Measurements from ENCODE around the gene TIGD3. TPM values are rescaled to one million over a fixed set of nuclear protein-coding genes. Genes with fewer than 3 reads are reported as not detected.

TIGD3 gene
- total RNA-seq, 2 donors from 2014 or later: 0.95 to 1.5 TPM

GRCh38 chr11:65384301-65384889, 29.8 kb downstream of the TIGD3 start:
- peaks cover 28% of the 10 kb centered on the region for H3K4me1 Mint-ChIP-seq
- peak overlapping the region; percentile 89 for H3K4me3 Mint-ChIP-seq
- no peaks in the 10 kb centered on the region for H3K27me3 Mint-ChIP-seq
- ATAC-seq (replicated peaks): no peak
- peak overlapping the region; percentile 94 for H3K27ac Mint-ChIP-seq
- H3K9me3 Mint-ChIP-seq: no peaks in the 10 kb centered on the region
- H3K36me3 Mint-ChIP-seq (ENCODE audit: low read depth): peaks cover 27% of the 10 kb centered on the region

GRCh38 chr11:65386307-65387140, 32.0 kb downstream of the TIGD3 start, which contains the start of gene FRMD8:
TSS of gene FRMD8 (plus strand) at chr11:65386637. CDS start at chr11:65387037, 400 bp downstream.
- Mint-ChIP-seq H3K27me3 (no peaks in the 10 kb centered on the region), H3K9me3 (no peaks in the 10 kb centered on the region), H3K27ac (peak within 1 kb of the TSS; percentile 94), H3K4me3 (peak within 1 kb of the TSS; percentile 89), H3K36me3 (ENCODE audit: low read depth) (peaks cover 40% of the 10 kb centered on the region), H3K4me1 (peaks cover 28% of the 10 kb centered on the region)
- peak; percentile 39 for ATAC-seq (replicated peaks)

GRCh38 chr11:65388731-65389130, 34.2 kb downstream of the TIGD3 start:
- no peaks in the 10 kb centered on the region for H3K27me3 Mint-ChIP-seq
- peaks cover 30% of the 10 kb centered on the region for H3K4me1 Mint-ChIP-seq
- H3K27ac Mint-ChIP-seq: peak overlapping the region; percentile 83
- no peaks in the 10 kb centered on the region for H3K9me3 Mint-ChIP-seq
- peak overlapping the region; percentile 89 for H3K4me3 Mint-ChIP-seq
- no peak for ATAC-seq (replicated peaks)
- H3K36me3 Mint-ChIP-seq (ENCODE audit: low read depth): peaks cover 57% of the 10 kb centered on the region

GRCh38 chr11:65389294-65389980, 34.9 kb downstream of the TIGD3 start:
- ATAC-seq (replicated peaks): no peak
- Mint-ChIP-seq H3K9me3 (no peaks in the 10 kb centered on the region), H3K36me3 (ENCODE audit: low read depth) (peaks cover 57% of the 10 kb centered on the region), H3K4me1 (peaks cover 23% of the 10 kb centered on the region), H3K27me3 (no peaks in the 10 kb centered on the region), H3K4me3 (peak overlapping the region; percentile 89), H3K27ac (peak overlapping the region; percentile 83)

GRCh38 chr11:65390099-65390941, 35.8 kb downstream of the TIGD3 start:
- Mint-ChIP-seq H3K4me1 (peaks cover 14% of the 10 kb centered on the region), H3K27ac (peak overlapping the region; percentile 83), H3K4me3 (peak overlapping the region; percentile 89), H3K27me3 (no peaks in the 10 kb centered on the region), H3K36me3 (ENCODE audit: low read depth) (peaks cover 61% of the 10 kb centered on the region), H3K9me3 (no peaks in the 10 kb centered on the region)
- no peak for ATAC-seq (replicated peaks)

- Mint-ChIP-seq H3K9me3 (no peaks in the 10 kb centered on the region), H3K36me3 (ENCODE audit: low read depth) (peaks cover 67% of the 10 kb centered on the region), H3K4me1 (peaks cover 11% of the 10 kb centered on the region), H3K27me3 (no peaks in the 10 kb centered on the region), H3K4me3 (no peak overlapping the region), H3K27ac (no peak overlapping the region)
- ATAC-seq (replicated peaks): no peak
These were observed 36.4 kb downstream of the TIGD3 start for GRCh38 chr11:65390996-65391395.

GRCh38 chr11:65392186-65392829, 37.8 kb downstream of the TIGD3 start:
- Mint-ChIP-seq H3K4me3 (no peak overlapping the region), H3K27ac (peak overlapping the region; percentile 68)
- no peak for ATAC-seq (replicated peaks)

GRCh38 chr11:65392899-65393298, 38.3 kb downstream of the TIGD3 start:
- Mint-ChIP-seq H3K27ac (peak overlapping the region; percentile 68), H3K36me3 (ENCODE audit: low read depth) (peaks cover 71% of the 10 kb centered on the region)

More at GRCh38 chr11:65392186-65392829, 37.8 kb downstream of the TIGD3 start:
- H3K9me3 Mint-ChIP-seq: no peaks in the 10 kb centered on the region
- no peaks in the 10 kb centered on the region for H3K27me3 Mint-ChIP-seq
- H3K4me1 Mint-ChIP-seq: peaks cover 11% of the 10 kb centered on the region
- H3K36me3 Mint-ChIP-seq (ENCODE audit: low read depth): peaks cover 69% of the 10 kb centered on the region

GRCh38 chr11:65393513-65394079, 39.0 kb downstream of the TIGD3 start:
- Mint-ChIP-seq H3K27ac (no peak overlapping the region), H3K4me3 (no peak overlapping the region), H3K27me3 (no peaks in the 10 kb centered on the region), H3K4me1 (peaks cover 10% of the 10 kb centered on the region), H3K9me3 (no peaks in the 10 kb centered on the region), H3K36me3 (ENCODE audit: low read depth) (peaks cover 72% of the 10 kb centered on the region)
- ATAC-seq (replicated peaks): no peak

More at GRCh38 chr11:65392899-65393298, 38.3 kb downstream of the TIGD3 start:
- no peak overlapping the region for H3K4me3 Mint-ChIP-seq
- H3K4me1 Mint-ChIP-seq: peaks cover 11% of the 10 kb centered on the region
- H3K27me3 Mint-ChIP-seq: no peaks in the 10 kb centered on the region
- ATAC-seq (replicated peaks): no peak
- H3K9me3 Mint-ChIP-seq: no peaks in the 10 kb centered on the region

- no peaks in the 10 kb centered on the region for H3K9me3 Mint-ChIP-seq
- no peaks in the 10 kb centered on the region for H3K27me3 Mint-ChIP-seq
- H3K4me3 Mint-ChIP-seq: no peak overlapping the region
- ATAC-seq (replicated peaks): no peak
- H3K27ac Mint-ChIP-seq: no peak overlapping the region
- peaks cover 4% of the 10 kb centered on the region for H3K4me1 Mint-ChIP-seq
- peaks cover 72% of the 10 kb centered on the region for H3K36me3 Mint-ChIP-seq (ENCODE audit: low read depth)
These were observed 39.6 kb downstream of the TIGD3 start for GRCh38 chr11:65394125-65394536.

GRCh38 chr11:65395961-65396530, 41.5 kb downstream of the TIGD3 start:
- Mint-ChIP-seq H3K36me3 (ENCODE audit: low read depth) (peaks cover 76% of the 10 kb centered on the region), H3K9me3 (no peaks in the 10 kb centered on the region), H3K27me3 (no peaks in the 10 kb centered on the region), H3K4me3 (no peak overlapping the region), H3K4me1 (peaks cover 4% of the 10 kb centered on the region), H3K27ac (no peak overlapping the region)
- ATAC-seq (replicated peaks): no peak

- Mint-ChIP-seq H3K4me1 (peaks cover 4% of the 10 kb centered on the region), H3K4me3 (no peak overlapping the region), H3K9me3 (no peaks in the 10 kb centered on the region), H3K27ac (peak overlapping the region; percentile 19), H3K27me3 (no peaks in the 10 kb centered on the region), H3K36me3 (ENCODE audit: low read depth) (peaks cover 76% of the 10 kb centered on the region)
- ATAC-seq (replicated peaks): no peak
These were observed 42.5 kb downstream of the TIGD3 start for GRCh38 chr11:65396769-65397745.
